Embryonic facial prominence (tissue), 1 donor: ENCODE measurements around the gene MAP3K6.

Experiments used
- DNase-seq: peaks from one replicate; pipeline ENCODE4 v3.0.0-alpha.2; 2016; ENCODE audit errors: extremely low spot score

The MAP3K6 gene

DNA sequence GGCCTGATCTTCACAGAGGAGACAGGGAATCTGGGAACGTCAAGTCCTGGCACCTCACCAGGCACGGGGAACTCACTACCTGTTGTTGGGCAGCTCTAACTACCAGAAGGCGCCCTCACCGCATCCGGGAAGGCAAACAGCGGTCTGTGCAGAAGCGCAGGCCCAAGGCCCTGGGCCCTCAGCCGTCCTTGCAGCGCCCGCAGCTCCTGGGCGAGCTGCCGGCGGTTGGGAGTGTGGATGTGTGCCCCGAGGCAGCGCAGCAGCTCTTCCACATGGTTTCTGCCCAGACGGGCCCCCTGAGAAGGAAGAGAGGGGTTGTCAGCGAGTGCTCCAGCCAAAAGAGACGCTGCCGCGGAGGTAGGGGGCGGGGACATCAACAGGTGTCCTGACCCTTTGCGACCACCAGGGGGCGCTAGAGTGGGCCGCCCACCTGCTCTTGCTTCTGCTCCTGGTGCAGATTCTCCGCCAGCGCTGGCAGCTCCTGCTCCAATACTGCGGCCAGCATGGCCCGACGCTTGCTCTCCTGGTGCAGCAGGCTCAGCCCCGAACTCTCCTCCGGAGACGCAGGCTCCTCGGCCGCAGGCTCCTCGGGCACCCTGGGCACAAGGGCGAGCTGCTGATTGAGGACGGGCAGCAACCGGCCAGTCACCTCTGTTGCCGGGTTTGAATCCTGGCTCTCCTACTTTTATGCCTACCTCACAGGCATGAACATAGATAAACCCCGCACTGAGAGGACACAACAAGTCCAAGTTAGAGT is 9.3 kb downstream of the MAP3K6 start:
- peak; percentile 60 for DNase-seq

DNA sequence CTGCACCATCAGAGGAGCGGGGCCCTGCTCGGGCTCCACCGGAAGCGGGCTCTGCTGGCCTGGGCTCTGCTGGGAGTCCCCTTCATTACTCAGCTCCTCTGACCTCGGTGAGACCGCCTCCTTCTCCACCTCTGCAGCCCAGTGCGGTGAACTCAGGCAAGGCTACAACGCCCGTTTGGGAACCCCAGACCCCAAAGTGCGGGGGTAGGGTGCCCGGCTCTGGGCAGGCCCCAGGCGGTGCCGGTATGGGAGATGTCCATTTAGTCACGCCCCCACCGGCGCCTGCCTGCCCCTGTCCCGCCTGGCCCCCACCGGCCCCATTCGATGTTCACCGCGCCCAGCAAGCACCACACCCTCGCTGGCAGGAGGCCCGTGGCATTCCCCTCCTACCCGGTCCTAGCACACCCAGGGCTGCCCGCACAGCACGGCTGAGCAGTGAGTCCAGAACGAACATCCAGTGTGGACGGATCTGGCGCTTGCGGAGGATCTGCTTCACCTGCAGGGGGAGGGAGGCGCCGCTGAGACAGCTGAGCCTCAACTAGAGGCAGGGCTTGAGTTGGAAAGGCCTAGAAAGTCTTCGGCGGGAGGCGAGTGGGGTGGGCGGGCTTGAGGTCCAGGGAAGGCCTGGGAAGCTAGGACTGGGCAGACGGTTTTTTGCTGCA is 10.0 kb downstream of the MAP3K6 start:
- no peak for DNase-seq

DNA sequence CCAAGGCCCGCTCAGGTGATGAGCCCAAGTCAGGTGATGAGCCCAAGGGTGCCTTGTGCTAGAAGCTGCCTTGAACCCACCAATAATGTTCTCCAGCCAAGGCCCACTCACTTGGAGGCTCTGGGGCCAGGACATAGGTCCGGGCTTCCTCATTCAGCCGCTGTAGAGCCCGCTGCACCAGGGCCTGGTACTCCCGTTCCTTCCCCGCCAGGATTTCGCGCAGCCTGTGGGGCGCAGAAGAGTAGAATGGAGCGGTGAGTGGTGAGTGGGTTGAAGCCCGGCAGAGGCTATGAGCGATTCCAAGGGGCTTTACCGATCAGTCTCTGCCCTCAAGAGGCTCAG is 10.5 kb downstream of the MAP3K6 start:
- DNase-seq: no peak

DNA sequence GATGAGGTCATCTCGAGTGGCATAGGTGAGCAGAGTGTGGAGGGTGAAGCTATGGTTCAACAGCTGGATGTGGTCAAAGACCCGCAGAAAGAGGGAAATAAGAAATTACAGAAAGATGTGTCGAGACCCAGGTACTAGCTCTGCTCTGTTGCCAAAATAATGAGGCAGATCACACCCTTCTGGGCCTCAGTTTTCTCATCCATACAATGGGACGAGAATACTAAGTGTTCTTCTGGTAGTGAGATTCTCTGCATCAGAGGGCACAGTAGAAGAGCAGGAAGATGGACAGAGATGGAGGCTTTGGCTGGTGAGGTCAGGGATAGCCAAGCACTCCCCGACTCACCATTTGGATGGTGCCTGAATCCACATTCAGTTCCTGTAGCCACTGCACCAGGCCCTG is 11.1 kb downstream of the MAP3K6 start:
- DNase-seq: no peak

DNA sequence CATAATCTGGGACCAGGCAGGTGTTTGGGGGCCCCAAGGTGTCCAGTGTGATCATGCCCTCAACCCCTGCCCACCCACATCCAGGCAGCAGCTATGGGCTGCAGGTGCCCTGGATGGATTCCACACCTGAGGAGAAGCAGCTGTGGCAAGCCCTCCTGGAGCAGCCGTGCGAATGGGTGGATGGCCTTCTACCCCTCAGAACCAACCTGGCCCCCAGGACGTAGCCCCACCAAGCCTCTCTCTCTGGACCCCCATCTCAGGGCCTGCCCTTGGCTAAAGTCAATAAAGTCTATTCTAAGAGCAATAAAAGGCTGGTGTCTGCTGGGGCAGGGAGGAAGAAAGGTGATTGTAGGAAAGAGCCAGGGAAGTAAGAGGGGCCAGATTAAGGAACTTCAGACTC is 13.1 kb downstream of the MAP3K6 start:
- DNase-seq: no peak

DNA sequence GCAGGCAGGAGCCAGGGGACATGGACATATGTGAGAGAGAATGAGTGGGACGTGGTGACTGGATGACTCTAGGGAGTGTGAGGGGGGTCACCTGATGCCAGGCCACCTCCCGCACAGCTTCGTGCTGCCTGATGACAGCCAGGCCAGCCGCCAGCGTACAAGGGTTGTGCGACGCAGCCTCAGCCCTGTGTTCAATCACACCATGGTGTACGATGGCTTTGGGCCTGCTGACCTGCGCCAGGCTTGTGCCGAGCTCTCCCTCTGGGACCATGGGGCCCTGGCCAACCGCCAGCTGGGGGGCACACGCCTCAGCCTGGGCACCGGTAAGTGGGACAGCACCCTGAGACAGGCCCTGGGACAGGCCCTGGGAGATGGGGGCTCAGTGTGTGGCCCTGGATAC is 13.6 kb downstream of the MAP3K6 start:
- DNase-seq: no peak

DNA sequence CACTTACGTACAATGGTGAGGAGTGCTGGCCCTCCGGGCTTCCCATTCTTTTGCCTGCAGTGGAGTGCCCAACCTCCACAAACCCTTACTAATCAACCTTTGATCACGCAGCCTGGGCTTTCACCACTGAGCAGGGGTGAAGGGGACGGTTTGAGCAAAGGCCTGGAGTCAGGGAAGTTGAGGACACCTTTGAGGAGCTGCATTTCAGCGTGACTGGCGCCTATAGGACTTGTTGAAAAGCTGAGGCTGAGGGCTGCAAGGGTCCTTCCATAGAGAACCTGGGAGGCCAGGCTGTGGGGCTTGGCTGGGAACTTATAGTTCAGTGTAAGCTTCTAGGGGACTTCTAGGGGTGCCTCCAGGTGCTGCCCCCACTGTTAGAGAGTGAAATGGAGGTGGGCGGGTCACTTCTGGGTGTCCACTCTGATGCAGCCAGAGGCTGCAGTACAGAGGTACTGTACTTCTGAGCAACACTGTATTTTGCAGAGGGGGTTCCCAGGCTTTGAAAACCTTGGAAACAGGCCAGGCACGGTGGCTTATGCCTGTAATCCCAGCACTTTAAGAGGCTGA is 15.1 kb downstream of the MAP3K6 start:
- DNase-seq: no peak

DNA sequence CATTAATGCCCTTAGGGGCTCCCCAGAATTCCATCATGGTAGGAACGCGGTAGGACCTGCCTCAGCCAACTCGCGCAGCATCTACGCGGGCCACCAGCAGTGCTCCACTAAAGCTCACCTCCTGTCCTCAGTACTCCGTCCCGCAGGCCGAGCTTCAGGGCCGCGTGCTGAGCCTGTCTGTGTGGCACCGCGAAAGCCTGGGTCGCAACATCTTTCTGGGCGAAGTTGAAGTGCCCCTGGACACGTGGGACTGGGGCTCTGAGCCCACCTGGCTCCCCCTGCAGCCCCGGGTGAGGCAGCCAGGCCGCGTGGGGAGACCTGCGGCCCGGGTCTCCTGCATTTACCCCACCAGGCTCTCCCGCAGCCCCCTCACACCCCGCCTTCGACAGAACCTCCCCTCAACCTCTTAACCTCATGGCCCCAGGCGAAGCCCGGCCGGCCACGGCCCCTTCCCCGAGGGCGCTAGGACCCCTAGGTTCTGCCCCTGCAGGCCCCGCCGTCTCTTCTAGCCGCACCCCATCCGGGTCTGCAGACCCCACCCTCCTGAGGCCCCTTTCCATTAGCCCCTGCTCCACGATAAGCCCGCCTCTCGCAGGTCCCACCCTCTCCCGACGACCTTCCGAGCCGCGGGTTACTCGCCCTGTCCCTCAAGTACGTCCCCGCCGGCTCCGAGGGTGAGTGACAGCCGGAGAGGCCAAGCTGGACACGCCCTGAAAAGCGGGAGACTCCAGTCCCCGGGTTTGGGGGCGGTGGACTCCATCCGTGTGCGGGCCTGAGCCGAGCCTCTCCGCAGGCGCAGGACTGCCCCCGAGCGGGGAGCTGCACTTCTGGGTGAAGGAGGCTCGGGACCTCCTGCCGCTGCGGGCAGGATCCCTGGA is 15.9 kb downstream of the MAP3K6 start:
- no peak for DNase-seq

DNA sequence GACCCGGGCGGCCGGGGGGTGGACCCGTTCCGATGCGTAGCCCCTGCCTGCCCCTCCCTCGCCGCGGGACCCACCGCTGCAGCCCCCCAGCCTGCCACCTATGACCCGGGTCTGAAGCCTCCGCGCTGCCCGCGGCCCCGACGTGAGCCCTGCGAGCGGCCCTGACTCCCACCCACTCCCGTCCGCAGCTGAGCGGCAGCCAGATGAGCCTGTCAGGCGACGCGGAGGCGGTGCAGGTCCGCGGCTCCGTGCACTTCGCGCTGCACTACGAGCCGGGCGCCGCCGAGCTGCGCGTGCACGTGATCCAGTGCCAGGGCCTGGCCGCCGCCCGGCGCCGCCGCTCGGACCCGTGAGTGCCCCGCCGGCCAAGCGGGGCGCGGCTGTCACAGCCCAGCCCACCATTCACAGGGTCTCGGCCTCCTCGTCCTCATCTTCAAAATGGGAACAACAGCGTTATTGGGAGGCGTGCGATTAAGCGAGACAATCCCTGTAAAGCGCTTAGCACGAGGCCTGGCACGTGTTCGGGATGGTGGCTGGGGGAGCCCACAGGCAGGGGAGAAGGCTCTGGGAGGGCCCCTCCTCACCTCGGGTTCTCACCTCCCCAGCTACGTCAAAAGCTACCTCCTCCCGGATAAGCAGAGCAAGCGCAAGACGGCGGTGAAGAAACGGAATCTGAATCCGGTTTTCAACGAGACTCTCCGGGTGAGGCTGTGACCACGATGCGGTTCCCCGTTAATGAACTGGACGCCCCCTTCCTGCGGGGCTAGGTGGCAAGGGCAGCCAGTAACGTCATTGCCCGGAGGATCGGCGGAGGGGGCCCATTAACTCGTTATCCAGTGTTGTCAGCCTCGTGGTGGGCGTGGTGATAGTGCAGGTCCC is 16.7 kb downstream of the MAP3K6 start:
- DNase-seq: no peak

DNA sequence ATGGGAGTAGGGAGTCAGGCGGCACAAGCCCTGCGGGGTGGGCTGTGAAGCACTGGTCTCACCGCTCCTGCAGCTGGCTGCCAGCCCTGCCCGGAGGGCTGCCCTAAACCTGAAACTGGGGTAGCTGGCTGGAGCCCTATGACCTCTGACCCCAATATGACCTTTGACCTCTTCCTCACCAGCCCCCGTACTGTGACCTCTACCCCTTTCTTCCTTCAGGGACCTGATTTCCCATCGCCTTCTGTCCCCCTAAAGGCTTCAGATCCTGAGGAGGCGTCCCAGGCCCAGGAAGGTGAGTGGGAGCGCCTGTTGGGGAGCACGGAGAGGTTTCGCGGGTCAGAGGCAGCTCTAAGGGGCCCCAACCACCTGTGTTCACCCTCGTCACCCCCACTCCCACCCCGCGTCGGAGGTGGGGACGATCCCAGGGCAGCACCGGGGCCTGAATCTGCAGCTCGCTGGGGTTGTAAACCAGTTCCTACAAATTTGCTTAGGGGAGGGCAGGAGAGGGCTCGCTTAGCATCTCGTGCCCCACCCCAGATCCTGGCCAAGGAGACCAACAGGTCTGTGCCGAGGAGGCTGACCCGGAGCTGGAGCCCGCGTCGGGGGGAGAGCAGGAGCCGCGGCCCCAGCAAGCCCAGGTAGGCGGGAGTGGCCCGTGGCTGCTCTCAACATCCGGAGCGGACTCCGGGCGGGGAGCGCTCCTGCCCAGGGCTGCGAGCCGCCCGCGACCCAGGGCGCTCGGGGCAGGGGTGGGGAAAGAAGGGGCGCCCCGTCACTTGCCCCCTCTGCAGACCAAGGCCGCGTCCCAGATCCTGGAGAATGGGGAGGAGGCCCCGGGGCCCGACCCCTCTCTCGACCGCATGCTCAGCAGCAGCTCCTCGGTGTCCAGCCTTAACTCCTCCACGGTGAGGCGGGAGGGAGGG is 17.6 kb downstream of the MAP3K6 start:
- DNase-seq: no peak

DNA sequence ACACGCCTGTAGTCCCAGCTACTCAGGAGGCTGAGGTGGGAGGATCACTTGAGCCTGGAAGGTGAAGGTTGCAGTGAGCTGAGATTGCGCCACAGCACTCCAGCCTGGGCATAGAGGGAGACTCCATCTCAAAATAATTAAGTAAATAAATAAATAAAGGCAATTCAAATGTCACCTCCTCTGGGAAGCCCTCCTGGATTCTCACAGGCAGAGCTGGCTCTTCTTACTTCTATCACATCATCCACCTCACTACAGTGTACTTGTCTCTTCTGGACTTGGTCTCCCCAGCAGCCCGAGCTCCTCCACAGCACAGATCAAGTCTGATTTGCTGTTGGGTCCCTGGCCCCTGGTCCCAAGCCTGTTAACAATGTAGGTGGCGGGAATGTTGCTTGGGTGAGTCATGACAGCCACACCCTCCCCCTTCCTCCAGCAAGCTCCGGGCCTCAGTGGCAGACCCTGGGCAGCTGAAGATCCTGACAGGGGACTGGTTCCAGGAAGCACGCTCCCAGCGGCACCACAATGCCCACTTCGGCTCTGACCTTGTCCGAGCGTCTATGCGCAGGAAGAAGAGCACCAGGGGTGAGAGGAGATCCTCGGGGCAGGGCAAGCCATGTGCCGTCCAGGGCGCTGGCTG is 19.7 kb downstream of the MAP3K6 start:
- no peak for DNase-seq

DNA sequence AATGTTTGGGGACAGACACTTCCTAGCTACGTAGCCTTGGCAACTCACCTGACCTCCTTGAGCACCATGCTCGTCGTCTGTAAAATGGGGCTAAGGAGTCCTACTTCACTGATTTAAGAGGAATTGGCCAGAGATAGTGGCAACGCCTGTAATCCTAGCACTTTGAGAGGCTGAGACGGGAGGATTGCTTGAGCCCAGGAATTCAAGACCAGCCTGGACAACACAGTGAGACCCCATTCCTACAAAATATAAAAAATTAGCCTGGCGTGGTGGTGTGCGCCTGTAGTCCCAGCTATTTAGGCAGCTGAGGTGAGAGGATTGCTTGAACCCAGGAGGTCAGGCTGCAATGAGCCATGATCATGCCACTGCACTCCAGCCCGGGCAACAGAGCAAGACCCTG is 20.4 kb downstream of the MAP3K6 start:
- no peak for DNase-seq

DNA sequence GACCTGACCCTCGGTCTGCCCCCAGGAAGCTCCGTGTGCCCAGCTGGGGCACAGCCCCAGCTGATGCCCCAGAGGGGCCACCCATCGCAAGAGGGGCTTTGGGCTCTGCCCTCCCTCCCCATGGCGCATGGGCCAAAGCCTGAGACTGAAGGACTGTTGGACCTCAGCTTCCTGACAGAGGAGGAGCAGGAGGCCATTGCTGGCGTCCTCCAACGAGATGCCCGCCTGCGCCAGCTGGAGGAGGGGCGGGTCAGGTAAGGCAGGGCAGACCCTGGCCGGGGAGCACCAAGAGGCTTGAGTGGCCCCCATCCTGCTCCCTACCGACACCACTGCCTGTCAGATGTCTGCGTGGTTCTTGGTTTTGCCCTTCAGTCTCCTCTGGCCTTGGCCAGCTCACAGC is 21.5 kb downstream of the MAP3K6 start:
- no peak for DNase-seq

DNA sequence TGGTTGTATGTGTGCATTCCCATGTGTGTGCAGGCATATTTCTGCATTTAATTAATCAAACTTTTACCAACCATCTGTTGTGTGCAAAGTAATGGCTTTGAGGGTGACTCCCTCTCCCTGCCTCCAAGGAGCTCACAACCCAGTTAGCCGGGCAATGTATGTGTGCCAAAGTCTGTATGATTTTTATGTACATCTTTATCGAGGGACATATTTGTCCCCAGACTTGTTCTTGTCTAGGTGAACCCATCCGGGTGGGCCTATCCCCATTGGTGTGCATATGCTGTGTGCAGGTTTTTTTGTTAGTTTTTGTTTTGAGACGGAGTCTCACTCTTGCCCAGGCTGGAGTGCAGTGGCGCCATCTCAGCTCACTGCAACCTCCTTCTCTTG is 23.1 kb downstream of the MAP3K6 start:
- no peak for DNase-seq

DNA sequence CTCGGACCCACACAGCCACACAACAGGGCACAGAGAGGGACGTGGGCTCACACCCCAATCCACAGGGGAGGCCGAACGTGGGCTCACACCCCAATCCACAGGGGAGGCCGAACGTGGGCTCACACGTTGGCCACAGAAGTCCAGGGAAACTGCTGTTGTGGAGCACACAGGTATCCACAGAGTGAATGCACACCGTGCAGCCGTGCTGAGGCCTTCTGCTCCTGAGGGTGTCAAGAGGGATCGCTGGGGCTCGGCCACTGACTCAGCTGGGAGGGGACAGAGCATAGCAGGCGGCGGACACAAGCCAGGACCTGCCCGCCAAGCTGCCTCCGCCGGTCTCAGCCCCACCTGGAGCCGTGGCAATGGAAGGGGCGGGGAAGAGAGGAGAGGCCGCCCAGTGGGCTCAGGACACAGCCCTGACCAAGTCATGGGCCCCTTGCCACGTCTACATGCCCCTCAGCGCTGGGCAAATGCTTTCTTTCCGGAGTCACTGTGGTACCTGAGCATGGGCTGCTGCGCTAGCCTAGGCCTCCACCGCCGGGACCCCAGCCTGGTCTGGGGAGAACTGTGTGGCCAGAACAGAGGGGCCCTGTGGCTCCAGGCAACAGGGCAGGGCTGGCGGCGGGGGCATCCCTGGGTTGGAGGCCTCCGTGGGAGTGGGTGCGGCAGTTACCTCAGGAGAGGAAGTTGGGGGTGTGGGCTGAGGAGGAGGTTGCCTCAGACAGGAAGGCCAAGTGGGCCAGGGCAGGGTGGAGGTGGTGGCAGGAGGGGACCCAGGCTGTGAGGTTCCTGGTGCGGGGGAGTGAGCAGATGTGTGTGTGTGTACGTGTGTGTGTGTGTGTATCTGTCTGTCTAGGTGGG is 23.8 kb downstream of the MAP3K6 start:
- no peak for DNase-seq

DNA sequence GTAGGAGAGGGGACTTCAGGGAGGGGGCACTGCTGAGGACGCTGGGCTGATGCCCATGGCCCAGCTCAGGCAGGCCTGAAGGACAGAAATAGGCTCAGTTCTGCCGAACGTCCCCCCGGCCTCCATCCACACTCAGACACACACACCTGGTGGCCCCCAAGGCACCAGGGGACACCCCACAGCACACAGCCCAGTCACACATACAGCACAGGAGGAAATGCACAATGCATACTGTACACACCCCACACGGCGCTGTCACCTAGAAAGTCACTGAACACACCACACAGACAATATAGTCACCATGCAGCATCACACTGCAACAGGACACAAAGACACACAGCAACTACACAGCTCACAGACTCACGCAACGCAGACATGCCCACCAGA is 24.4 kb downstream of the MAP3K6 start:
- DNase-seq: no peak

DNA sequence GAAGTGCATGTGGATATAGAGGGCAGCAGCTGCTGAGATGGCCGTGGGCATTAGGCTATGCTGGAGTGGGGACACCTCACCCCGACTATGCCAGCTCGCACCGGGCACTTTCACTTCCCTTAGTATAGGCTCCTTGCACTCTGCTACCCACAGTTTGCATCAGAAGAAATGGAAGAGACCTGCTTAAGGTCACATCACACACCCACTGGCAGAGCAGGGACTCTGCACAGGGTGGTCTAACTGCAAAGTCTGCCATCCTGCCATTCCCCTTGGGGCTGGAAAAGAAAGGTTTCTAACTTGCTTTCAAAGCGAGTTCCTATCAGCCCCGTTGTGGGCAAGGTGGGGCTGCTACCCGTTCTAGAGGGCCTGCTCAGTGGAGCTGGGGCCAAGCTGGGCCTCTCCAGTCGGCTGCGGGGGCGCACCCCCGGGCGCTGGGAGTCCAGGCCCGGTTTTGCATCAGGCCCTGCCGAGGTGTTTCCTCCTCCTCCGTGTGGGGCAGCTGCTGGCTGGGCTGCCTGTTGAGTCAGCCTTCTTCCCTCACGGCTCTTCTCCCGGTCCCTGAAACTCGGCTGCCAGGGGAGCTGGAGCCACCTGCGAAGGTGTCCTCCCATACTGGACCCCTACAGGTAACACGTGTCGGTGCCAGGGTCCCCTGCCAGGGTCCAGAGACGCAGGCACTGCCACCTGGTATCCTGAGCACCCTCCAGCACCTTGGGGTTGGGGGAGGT is 25.1 kb downstream of the MAP3K6 start, which contains the start of gene SYTL1:
Gene SYTL1 (plus strand): TSS at position 498 of the 728 bp plus-strand sequence. CDS start 3,313 bp downstream, outside the sequence.
- DNase-seq: no peak

DNA sequence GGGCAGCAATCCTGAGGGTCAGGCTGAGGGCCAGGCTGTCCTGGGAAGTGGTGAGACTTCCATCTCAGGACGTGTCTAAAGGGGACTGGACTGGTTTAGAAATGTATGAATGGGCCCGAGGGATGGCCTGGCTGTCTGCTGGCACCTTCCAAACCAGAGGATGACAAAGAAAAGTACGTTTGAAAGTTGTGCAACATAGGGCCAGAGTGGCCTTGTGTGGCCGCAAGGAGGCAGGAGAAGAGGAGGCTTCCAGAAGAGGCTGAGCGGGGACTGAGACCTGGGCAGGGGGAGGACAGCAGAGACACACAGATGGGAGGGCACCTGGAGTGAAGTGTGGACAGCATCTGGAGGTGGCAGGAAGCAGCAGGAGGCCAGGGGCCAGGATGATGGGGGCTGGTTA is 27.5 kb downstream of the MAP3K6 start:
- no peak for DNase-seq
